ACC112 (cell line): ENCODE measurements around the gene FBXL7.

Experiments
- H2AFZ ChIP-seq: fragments of 200-600 bp; sonication (generic); one replicate; pipeline ENCODE4 v1.6.0; 2017; ENCODE audit warnings: antibody characterized with exemption, low read length; ENCODE audit not compliant: unreplicated experiment
- H3K27ac ChIP-seq: fragments of 200-600 bp; sonication (generic); 2 replicates; pipeline ENCODE4 v1.5.1; 2014; ENCODE audit warnings: low read depth, mild to moderate bottlenecking, antibody characterized with exemption, low read length, moderate library complexity
- H3K27me3 ChIP-seq: fragments of 200-600 bp; sonication (generic); 2 replicates; pipeline ENCODE4 v1.6.1; 2014; ENCODE audit warnings: mild to moderate bottlenecking, antibody characterized with exemption, low read length, moderate library complexity, mixed read lengths; ENCODE audit not compliant: insufficient read depth
- H3K36me3 ChIP-seq: fragments of 200-600 bp; sonication (generic); 2 replicates; pipeline ENCODE4 v1.6.1; 2016; ENCODE audit warnings: mild to moderate bottlenecking, antibody characterized with exemption, low read length, moderate library complexity, mixed read lengths; ENCODE audit not compliant: insufficient read depth
- H3K4me1 ChIP-seq: fragments of 200-600 bp; sonication (generic); one replicate; pipeline ENCODE4 v1.6.1; 2016; ENCODE audit warnings: low read length, mixed read lengths; ENCODE audit not compliant: insufficient read depth, unreplicated experiment, control insufficient read depth
- H3K4me3 ChIP-seq: fragments of 200-600 bp; sonication (generic); 2 replicates; pipeline ENCODE4 v1.5.1; 2014; ENCODE audit warnings: mild to moderate bottlenecking, low read depth, low read length
- H3K79me2 ChIP-seq: fragments of 200-600 bp; sonication (generic); one replicate; pipeline ENCODE4 v1.6.0; 2016; ENCODE audit warnings: low read length; ENCODE audit not compliant: control insufficient read depth, unreplicated experiment, insufficient read depth

FBXL7 gene

GRCh38 chr5:15807871-15808270, 307.9 kb downstream of the FBXL7 start:
- no peaks in the 10 kb centered on the region for H3K27me3 ChIP-seq
- no peaks in the 10 kb centered on the region for H3K79me2 ChIP-seq
- no peaks in the 10 kb centered on the region for H3K36me3 ChIP-seq
- no peak overlapping the region for H3K4me3 ChIP-seq
- no peaks in the 10 kb centered on the region for H3K4me1 ChIP-seq
- H3K27ac ChIP-seq, result no peak overlapping the region
- H2AFZ ChIP-seq, result no peak overlapping the region

GRCh38 chr5:15808577-15808976, 308.6 kb downstream of the FBXL7 start:
- Histone ChIP-seq H3K79me2 (no peaks in the 10 kb centered on the region), H3K27me3 (no peaks in the 10 kb centered on the region), H3K4me3 (no peak overlapping the region), H2AFZ (no peak overlapping the region), H3K36me3 (no peaks in the 10 kb centered on the region), H3K27ac (no peak overlapping the region), H3K4me1 (no peaks in the 10 kb centered on the region)

- Histone ChIP-seq H3K27me3 (no peaks in the 10 kb centered on the region), H3K27ac (no peak overlapping the region), H3K36me3 (no peaks in the 10 kb centered on the region), H3K79me2 (no peaks in the 10 kb centered on the region), H3K4me1 (peaks cover 9% of the 10 kb centered on the region), H3K4me3 (no peak overlapping the region), H2AFZ (no peak overlapping the region)
Observed at GRCh38 chr5:15819617-15820016, 319.6 kb downstream of the FBXL7 start.

GRCh38 chr5:15821506-15821905, 321.5 kb downstream of the FBXL7 start:
- Histone ChIP-seq H3K27me3 (no peaks in the 10 kb centered on the region), H3K4me1 (peaks cover 14% of the 10 kb centered on the region), H3K4me3 (no peak overlapping the region), H3K27ac (no peak overlapping the region), H2AFZ (no peak overlapping the region), H3K79me2 (no peaks in the 10 kb centered on the region), H3K36me3 (no peaks in the 10 kb centered on the region)

- H3K27me3 ChIP-seq, result no peaks in the 10 kb centered on the region
- H3K36me3 ChIP-seq, result no peaks in the 10 kb centered on the region
- no peak overlapping the region for H2AFZ ChIP-seq
- peaks cover under 1% of the 10 kb centered on the region for H3K79me2 ChIP-seq
- no peak overlapping the region for H3K27ac ChIP-seq
- H3K4me1 ChIP-seq, result peaks cover 14% of the 10 kb centered on the region
- no peak overlapping the region for H3K4me3 ChIP-seq
Observed at GRCh38 chr5:15823398-15823797, 323.4 kb downstream of the FBXL7 start.

GRCh38 chr5:15827741-15828140, 327.8 kb downstream of the FBXL7 start:
- no peak overlapping the region for H3K4me3 ChIP-seq
- H3K36me3 ChIP-seq, result no peaks in the 10 kb centered on the region
- H2AFZ ChIP-seq, result no peak overlapping the region
- peaks cover 3% of the 10 kb centered on the region for H3K79me2 ChIP-seq
- H3K27me3 ChIP-seq, result no peaks in the 10 kb centered on the region
- no peak overlapping the region for H3K27ac ChIP-seq
- H3K4me1 ChIP-seq, result peaks cover 6% of the 10 kb centered on the region

- no peaks in the 10 kb centered on the region for H3K27me3 ChIP-seq
- H2AFZ ChIP-seq, result no peak overlapping the region
- no peaks in the 10 kb centered on the region for H3K36me3 ChIP-seq
- H3K4me1 ChIP-seq, result peaks cover 20% of the 10 kb centered on the region
- no peak overlapping the region for H3K27ac ChIP-seq
- peaks cover 3% of the 10 kb centered on the region for H3K79me2 ChIP-seq
- no peak overlapping the region for H3K4me3 ChIP-seq
Observed at GRCh38 chr5:15831408-15831807, 331.4 kb downstream of the FBXL7 start.

GRCh38 chr5:15833365-15833764, 333.4 kb downstream of the FBXL7 start:
- no peaks in the 10 kb centered on the region for H3K36me3 ChIP-seq
- no peaks in the 10 kb centered on the region for H3K27me3 ChIP-seq
- H2AFZ ChIP-seq, result no peak overlapping the region
- peaks cover 20% of the 10 kb centered on the region for H3K4me1 ChIP-seq
- H3K79me2 ChIP-seq, result peaks cover 3% of the 10 kb centered on the region
- H3K27ac ChIP-seq, result no peak overlapping the region
- H3K4me3 ChIP-seq, result no peak overlapping the region

GRCh38 chr5:15834596-15835245, 334.7 kb downstream of the FBXL7 start:
- peak overlapping the region; percentile 39; the same call in 1 of the 2 replicates for H3K4me3 ChIP-seq
- no peaks in the 10 kb centered on the region for H3K79me2 ChIP-seq
- peaks cover 20% of the 10 kb centered on the region for H3K4me1 ChIP-seq
- no peaks in the 10 kb centered on the region for H3K27me3 ChIP-seq
- H2AFZ ChIP-seq, result no peak overlapping the region
- peak overlapping the region; percentile 68 for H3K27ac ChIP-seq
- H3K36me3 ChIP-seq, result no peaks in the 10 kb centered on the region

- Histone ChIP-seq H2AFZ (no peak overlapping the region), H3K4me3 (no peak overlapping the region; the same call in 1 of the 2 replicates), H3K27ac (peak overlapping the region; percentile 35; the same call in 1 of the 2 replicates), H3K36me3 (no peaks in the 10 kb centered on the region), H3K79me2 (no peaks in the 10 kb centered on the region), H3K27me3 (no peaks in the 10 kb centered on the region), H3K4me1 (peaks cover 20% of the 10 kb centered on the region)
Observed at GRCh38 chr5:15835514-15835913, 335.5 kb downstream of the FBXL7 start.

- H3K27me3 ChIP-seq, result no peaks in the 10 kb centered on the region
- H3K79me2 ChIP-seq, result no peaks in the 10 kb centered on the region
- no peaks in the 10 kb centered on the region for H3K36me3 ChIP-seq
- no peak overlapping the region for H2AFZ ChIP-seq
- H3K27ac ChIP-seq, result no peak overlapping the region
- no peak overlapping the region for H3K4me3 ChIP-seq
- peaks cover 20% of the 10 kb centered on the region for H3K4me1 ChIP-seq
Observed at GRCh38 chr5:15837551-15838289, 337.7 kb downstream of the FBXL7 start.
